ENCODE results near the gene UBE4B. TPM values are rescaled to one million over a fixed set of nuclear protein-coding genes. Genes with fewer than 3 reads are reported as not detected.

UBE4B gene
- total and polyA plus RNA-seq, 2 of the 13 experiments (the other 11 are each of a cell fraction or from before 2014, with no cell fraction given): 15.2 to 24.8 TPM

- no peak for TF ChIP-seq RNF2 (conservative IDR thresholded peaks at IDR 0.05; ENCODE audit: low read depth)
- TF ChIP-seq ZNF572 (CRISPR knock-in tag; IDR thresholded peaks at IDR 0.05): no peak
- TF ChIP-seq MAX (IDR thresholded peaks at IDR 0.05): no peak
- no peak for TF ChIP-seq ETS1 (CRISPR knock-in tag; IDR thresholded peaks at IDR 0.05)
- no peak for TF ChIP-seq BCLAF1 (IDR thresholded peaks at IDR 0.05)
- no peak for TF ChIP-seq ZNF556 (CRISPR knock-in tag; IDR thresholded peaks at IDR 0.05; ENCODE audit: borderline replicate concordance)
- no peak for TF ChIP-seq BRD4 (CRISPR knock-in tag; IDR thresholded peaks at IDR 0.05)
- TF ChIP-seq TIGD3 (CRISPR knock-in tag; IDR thresholded peaks at IDR 0.05; ENCODE audit: borderline replicate concordance): no peak
Observed at GRCh38 chr1:9993561-9994075, 39.1 kb upstream of the UBE4B start (continued).

Data from HepG2 (cell line).